ENCODE data around the gene CAVIN3.

DNA sequence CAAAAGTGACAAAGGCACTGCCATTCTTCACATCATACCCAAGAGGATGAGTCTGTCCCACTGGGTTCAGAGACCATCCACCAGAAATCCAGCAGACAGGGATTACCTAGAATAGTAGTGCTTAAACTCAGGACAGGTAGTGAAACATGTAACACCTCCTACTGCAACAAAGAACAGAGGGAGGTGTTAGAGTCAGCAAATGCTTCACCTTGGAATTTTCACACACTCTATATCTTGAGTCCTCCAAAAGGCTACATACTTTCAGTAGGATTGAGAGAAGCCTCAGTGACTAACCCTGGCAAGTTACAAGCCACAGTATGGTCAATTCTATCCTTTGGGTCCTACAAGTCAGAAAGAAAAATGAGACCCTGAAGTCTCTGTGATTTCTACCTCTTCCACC lies 6.0 kb upstream of the CAVIN3 start:
- TF ChIP-seq CREB1 (IDR thresholded peaks at IDR 0.05; ENCODE audit: low read depth), result no peak
- no peak for TF ChIP-seq TAF1 (IDR thresholded peaks at IDR 0.05; ENCODE audit: low read depth)
- no peak for TF ChIP-seq TCF12 (IDR thresholded peaks at IDR 0.05; ENCODE audit: low read depth)
- no peak for TF ChIP-seq TEAD4 (IDR thresholded peaks at IDR 0.05)
- no peak for TF ChIP-seq RAD21 (IDR thresholded peaks at IDR 0.05; ENCODE audit: low read depth)
- no peak for TF ChIP-seq REST (IDR thresholded peaks at IDR 0.05; ENCODE audit: low read depth)

All from Ishikawa (cell line).